Choroid plexus epithelial cell (primary cell): ENCODE results near the gene DTYMK.

ENCODE experiments used
- DNase-seq: peaks from one replicate; pipeline ENCODE4 v3.0.0-alpha.2; 2010; ENCODE audit warnings: low read depth
- H3K4me3 ChIP-seq: 2 replicates; pipeline ENCODE4 v1.5.1; 2011; ENCODE audit warnings: low read depth, mild to moderate bottlenecking, control low read depth, low read length, moderate library complexity
- TF ChIP-seq, protein P1 (sequence below): conservative IDR thresholded peaks from 2 replicates; pipeline ENCODE4 v1.5.1; 2011; ENCODE audit warnings: low read depth, mild to moderate bottlenecking, control low read depth, inconsistent platforms, low read length, moderate library complexity

The DTYMK gene

DNA sequence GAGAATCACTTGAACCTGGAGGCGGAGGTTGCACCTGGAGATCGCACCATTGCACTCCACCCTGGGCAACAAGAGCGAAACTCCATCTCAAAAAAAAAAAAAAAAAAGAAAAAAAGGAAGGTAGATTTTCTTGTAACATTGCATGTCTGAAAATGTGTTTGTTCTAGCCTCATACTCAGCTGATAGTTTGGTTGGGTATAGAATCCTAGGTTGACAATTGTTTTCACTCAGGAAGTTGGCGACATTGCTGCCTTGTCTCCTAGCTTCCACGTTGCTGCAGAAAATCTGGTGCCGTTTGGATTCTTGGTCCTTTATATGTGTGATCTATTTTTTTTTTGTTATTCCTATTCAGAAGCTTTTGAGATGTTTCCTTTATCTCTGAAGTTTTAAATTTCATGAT is 19.9 kb upstream of the DTYMK start:
- TF ChIP-seq, protein P1, sequence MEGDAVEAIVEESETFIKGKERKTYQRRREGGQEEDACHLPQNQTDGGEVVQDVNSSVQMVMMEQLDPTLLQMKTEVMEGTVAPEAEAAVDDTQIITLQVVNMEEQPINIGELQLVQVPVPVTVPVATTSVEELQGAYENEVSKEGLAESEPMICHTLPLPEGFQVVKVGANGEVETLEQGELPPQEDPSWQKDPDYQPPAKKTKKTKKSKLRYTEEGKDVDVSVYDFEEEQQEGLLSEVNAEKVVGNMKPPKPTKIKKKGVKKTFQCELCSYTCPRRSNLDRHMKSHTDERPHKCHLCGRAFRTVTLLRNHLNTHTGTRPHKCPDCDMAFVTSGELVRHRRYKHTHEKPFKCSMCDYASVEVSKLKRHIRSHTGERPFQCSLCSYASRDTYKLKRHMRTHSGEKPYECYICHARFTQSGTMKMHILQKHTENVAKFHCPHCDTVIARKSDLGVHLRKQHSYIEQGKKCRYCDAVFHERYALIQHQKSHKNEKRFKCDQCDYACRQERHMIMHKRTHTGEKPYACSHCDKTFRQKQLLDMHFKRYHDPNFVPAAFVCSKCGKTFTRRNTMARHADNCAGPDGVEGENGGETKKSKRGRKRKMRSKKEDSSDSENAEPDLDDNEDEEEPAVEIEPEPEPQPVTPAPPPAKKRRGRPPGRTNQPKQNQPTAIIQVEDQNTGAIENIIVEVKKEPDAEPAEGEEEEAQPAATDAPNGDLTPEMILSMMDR = no peak
- no peak overlapping the region for H3K4me3 ChIP-seq
- DNase-seq = no peak

DNA sequence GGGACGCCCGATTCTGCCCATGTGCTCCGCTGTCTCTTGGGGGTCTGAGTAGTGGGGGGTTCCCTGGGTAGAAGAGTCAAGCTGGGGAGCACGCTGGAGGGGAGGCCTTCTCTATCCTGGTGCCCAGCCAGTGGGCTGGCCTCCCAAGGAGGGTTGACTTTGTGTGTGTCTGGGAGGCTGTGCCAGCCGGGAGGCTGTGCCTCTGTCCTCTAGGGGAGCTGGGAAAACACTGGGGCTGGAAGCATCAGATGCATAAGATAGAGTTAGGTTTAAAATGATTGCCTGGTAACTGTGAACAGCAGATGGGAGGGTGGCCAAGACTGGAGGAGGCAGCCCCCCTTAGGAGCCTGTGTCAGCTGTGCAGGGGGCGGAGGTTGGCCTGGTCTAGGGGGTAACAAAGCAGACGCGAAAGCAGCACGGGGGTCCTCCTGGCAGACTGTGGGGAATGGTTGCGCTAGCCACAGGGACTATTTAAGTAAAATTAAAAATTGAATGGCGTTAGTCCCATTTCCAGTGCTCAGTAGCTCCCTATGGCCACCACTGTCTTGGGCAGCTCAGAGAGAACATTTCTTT is 16.5 kb upstream of the DTYMK start:
- DNase-seq = peak; percentile 40
- TF ChIP-seq, protein P1 = peak; percentile 35
- H3K4me3 ChIP-seq = peak overlapping the region; percentile 77

DNA sequence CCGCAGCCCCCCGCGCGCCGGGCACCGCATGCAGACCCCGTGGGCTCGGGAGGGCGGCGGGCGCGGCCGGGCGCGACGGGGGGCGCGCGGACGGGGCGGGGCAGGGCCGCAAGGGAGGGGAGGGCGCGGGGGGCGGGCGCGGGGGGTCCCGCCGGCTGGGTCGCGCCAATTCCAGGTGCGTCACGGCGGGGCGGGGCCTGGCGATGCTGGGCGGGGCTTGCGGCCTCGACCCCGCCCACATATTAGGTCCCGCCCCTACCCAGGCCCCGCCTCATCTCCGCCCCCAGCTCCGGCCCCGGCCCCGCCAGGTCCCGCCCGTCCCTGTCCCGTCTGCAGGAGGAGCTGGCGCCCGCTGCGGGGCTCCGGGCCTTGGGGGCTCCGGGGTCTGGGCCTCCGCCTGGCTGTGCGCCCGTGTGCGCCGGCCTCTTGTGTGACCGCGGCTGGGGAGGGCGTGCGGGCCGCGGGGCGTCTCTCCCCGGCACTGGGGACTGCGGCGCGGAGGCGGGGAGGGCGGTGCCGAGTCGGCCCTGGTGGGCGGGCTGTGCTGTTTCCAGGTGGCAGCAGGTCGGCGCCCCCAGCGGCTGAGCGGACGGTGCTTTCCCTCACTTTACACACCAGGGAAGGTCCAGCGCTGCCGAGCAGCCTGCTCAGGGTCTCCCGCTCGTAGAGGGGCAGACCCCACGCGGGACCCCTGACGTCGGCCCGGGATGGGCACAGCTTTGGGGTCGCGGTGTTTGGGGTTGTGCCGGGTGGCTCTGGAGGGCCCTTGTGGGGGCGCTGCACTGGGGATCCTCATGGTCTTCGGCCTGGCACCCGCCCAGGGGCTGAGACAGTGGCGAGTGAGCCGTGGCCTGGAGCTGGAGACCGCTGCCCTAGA is 15.8 kb upstream of the DTYMK start:
- H3K4me3 ChIP-seq = peak overlapping the region; percentile 77
- DNase-seq = peak; percentile 88
- TF ChIP-seq, protein P1 = peak; percentile 24

DNA sequence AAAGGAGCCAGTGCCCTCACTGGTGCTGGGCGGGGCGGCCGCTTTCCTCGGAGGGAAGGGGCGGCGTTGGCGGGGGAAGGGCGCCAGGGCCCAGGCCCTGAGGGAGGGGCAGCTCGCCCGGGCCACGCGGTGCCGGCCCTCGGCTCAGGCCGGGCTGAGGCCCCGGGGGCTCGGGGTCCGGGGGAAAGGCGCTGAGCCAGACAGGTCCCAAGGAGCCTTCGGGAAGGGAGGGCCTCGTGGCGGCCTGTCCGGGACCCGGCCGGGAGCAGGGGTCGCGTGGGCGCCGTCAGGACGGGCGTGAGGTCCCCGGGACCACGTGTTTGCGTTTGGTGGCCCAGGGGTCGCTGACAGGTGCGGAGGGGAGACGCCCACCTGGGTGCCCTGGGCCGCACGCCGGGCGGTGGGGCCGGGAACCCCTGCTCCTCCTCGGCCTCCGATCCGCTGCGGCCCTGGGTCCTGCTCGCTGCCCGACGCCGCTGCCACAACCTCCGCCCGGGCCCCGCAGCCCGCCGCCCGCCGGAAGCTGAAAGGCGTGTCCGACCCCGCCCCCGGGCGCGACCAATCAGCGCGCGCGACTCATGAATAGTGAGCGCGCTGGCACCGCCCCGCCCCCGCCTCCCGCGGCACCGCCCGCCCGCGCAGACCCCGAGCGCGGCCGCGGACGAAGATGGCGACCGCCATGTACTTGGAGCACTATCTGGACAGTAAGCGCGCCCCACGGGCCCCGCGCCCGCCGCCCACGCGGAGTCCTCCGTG is 15.0 kb upstream of the DTYMK start, which contains the start of gene ING5:
Gene ING5 (plus strand): TSS at position 641 of the 756 bp plus-strand sequence. CDS start 27 bp downstream, at position 668.
- TF ChIP-seq, protein P1 = no peak
- peak; percentile 93 for DNase-seq
- H3K4me3 ChIP-seq = peak within 1 kb of the TSS; percentile 77

DNA sequence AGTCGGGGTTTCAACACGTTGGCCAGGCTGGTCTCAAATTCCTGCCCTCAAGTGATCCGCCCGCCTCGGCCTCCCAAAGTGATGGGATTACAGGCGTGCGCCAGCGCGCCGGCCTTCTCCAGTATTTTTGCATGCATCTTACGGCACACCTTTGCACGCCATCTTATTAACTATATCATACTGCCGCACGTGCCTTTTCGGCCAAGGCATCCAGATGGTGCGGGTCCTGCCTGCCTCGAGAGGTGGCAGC is 14.5 kb upstream of the DTYMK start:
- H3K4me3 ChIP-seq = peak overlapping the region; percentile 77
- DNase-seq = peak; percentile 62
- TF ChIP-seq, protein P1 = peak; percentile 36

DNA sequence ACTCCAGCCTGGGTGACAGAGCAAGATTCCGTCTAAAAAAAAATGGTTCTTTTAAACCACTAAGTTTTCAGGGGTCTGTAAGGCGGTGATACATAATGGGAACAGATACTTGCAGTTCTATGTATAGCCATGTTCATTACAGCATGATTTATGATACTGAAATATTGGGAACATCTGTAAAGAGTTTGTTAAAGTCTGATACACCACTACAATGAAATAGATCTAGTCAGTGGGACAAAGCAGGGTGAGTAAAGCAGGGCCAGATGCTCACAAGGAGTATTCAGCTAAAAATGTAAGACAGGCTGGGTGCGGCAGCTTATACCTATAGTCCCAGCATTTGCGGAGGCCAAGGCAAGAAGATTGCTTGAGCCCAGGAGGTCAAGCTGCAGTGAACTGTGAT is 9.0 kb upstream of the DTYMK start:
- TF ChIP-seq, protein P1 = no peak
- no peak overlapping the region for H3K4me3 ChIP-seq
- no peak for DNase-seq
